NCI-H526 (cell line): ENCODE data around the gene RASA3.

Source experiments
- DNase-seq, 2 experiments: peaks; one replicate each; lab custom pipeline; 2025; lab: John Stamatoyannopoulos, UW

The RASA3 gene

DNA sequence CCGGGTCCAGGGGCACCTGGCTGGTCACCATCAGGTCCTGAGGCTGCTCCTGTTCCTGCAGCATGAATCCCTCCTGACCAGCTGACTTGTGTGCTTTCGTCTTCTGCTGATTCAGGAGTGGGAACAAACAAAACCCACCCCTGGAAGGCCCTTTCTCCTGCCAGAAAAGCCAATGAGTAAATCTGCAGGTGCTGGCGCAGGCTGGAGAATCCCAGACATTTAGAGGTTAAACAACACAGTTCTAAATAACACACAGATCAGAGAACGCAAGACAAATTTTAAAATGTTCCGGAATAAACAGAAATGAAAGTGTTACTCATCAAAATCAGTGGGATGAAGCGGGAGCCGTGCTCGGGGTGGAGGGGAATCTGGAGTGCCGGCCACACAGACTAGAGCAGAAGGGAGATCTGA is 97.9 kb downstream of the RASA3 start:
- no peak for DNase-seq

DNA sequence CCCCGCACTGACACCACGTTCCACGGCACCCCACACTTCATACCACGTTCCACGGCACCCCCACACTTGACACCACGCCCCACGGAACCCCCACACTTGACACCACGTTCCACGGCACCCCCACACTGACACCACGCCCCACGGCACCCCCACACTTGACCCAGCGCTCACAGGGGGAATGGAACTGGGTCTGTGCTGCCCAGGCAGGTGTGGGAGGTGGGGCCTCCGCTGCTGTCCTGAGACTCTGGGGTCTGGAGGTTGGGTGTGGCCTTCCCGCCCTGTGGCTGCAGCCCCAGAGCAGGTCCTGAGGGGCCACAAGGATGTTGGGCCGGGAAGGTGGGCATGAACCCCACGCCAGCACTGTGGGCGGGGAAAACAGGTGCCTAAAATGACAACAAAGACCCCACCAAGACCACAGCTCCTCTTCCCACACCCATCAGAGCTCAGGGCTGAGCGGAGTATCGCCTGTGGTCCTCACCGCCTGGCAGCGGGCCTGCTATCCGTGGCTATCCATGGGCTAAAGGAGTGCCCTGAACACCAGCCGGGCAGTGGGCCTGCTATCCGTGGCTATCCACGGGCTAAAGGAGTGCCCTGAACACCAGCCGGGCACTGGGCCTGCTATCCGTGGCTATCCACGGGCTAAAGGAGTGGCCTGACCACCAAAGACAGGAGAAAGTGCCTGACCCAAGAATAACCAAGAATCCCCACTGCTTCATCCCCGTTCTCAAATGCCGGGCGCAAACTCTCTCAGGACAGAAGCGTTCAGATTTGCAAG is 98.7 kb downstream of the RASA3 start:
- no peak for DNase-seq

GRCh38 chr13:114032126-114032799 is 100.2 kb downstream of the RASA3 start:
- DNase-seq: no peak

- no peak for DNase-seq
Observed at GRCh38 chr13:114031631-114032030, 100.8 kb downstream of the RASA3 start.

DNA sequence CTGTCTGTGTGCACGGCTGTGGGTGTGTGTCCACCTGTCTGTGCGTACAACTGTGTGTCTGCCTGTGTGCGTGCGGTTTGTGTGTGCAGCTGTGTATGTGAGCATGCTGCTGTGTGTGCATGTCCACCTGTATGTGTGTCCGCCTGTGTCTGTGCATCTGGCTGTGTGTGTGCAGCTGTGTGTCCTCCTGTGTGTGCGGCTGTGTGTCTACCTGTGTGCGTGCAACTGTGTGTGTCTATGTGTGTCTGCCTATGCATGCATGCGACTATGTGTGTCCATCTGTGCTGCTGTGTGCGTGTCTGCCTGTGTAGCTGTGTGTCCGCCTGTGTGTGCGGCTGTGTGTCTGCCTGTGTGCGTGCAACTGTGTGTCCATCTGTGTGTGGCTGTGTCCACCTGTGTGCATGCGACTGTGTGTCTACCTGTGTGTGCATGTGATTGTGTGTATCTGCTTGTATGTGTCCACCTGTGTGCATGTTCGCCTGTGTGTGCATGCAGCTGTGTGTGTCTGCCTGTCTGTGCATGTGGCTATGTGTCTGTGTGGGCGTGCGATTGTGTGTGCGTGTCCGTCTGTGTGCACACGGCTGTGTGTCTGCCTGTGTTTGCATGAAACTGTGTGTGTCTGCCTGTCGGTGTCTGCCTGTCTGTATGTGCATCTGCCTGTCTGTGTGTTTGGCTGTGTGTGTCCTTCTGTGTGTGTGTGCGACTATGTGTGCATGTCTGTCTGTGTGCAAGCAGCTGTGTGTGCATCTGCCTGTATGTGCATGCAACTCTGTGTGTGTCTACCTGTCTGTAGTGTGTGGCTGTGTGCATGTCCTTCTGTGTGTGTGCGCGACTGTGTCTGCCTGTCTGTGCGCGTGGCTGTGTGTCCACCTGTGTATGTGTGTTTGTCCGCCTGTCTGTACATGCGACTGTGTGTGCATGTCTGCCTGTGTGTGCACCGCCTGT is 101.5 kb downstream of the RASA3 start:
- DNase-seq: no peak

GRCh38 chr13:114029866-114030625 is 102.4 kb downstream of the RASA3 start:
- no peak for DNase-seq

- DNase-seq: peak in 1 of 2 experiments; percentile 41
Observed at GRCh38 chr13:114027826-114028225, 104.6 kb downstream of the RASA3 start.

DNA sequence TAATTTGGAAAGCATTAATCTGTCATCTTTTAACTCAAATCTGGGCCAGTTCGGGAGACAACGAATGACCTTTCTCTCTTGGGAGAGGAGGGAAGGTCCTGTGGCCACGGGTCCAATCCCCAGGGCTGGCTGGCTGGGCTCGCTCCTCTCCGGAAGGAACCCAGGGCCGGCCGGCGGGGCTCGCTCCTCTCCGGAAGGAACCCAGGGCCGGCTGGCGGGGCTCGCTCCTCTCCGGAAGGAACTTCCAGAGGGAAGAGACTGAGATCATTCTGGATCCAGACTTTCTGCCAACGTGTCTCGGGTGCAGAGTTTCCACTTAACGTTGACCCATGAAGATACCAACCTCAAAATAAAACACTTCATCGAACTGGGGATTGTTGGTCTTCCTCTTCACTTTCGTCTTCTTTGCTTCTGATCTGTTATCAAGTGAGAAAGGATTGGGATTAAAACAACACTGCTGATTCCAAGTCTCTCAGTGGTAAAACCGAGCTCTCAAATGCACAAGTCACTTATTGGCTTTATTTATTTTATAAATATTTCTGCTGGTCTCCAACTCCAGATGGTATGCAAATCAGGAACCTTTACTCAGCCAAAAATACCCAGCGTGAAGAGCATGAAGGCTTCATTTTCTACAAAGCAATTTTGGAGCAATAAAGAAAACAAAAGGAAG is 105.2 kb downstream of the RASA3 start:
- DNase-seq: peak; percentile 53 to 64

- no peak for DNase-seq
Observed at GRCh38 chr13:114026481-114026880, 105.9 kb downstream of the RASA3 start.

DNA sequence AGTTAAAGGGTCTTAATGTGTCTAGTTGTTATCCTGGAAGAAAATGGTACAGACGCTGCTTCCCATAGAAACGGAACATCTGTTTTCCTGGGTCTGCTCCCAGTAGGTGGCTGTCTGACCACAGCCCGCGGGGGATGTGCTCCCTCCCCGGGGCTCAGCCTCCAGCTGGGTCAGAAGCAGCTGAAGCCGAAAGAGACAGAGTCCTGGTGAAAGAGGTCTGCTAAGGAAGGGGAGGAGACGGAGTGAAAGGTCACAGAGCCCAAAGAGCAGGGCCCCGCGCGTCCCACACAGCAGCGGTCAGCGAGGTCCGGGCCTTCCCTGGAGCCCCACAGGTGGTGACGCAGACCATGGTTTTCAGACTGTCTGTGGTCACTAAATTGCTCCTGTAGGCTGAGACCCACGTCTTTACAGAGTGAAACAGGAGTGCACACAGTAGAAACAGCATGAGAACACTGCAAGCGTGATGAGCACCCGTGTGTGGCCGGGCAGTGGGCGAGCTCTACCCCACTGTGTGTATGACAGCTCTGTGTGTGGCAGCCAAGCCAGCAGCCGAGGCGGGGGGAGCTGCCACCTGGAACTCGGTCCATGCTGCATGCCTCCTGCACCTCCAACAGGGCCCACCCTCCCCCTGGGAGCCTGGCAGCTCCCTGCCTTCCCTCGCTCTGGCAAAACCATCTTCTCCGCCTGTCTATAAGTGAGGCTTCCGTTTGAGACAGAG is 106.5 kb downstream of the RASA3 start:
- peak in 1 of 2 experiments; percentile 19 for DNase-seq

DNA sequence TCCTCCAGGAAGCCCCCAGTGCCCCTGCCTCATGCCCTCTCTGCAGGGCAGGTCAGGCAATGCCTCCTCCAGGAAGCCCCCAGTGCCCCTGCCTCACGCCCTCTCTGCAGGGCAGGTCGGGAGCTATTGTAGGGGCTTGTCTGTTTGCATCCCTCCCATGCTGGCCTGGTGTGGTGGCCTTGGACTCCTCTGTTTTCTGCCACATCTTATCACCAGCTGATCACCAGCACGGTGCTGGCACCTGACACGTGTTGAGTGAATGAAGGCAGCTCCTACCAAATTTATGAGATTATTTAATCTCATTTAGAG is 107.1 kb downstream of the RASA3 start:
- DNase-seq: no peak

- no peak for DNase-seq
Observed at GRCh38 chr13:114024603-114025404, 107.6 kb downstream of the RASA3 start.

DNA sequence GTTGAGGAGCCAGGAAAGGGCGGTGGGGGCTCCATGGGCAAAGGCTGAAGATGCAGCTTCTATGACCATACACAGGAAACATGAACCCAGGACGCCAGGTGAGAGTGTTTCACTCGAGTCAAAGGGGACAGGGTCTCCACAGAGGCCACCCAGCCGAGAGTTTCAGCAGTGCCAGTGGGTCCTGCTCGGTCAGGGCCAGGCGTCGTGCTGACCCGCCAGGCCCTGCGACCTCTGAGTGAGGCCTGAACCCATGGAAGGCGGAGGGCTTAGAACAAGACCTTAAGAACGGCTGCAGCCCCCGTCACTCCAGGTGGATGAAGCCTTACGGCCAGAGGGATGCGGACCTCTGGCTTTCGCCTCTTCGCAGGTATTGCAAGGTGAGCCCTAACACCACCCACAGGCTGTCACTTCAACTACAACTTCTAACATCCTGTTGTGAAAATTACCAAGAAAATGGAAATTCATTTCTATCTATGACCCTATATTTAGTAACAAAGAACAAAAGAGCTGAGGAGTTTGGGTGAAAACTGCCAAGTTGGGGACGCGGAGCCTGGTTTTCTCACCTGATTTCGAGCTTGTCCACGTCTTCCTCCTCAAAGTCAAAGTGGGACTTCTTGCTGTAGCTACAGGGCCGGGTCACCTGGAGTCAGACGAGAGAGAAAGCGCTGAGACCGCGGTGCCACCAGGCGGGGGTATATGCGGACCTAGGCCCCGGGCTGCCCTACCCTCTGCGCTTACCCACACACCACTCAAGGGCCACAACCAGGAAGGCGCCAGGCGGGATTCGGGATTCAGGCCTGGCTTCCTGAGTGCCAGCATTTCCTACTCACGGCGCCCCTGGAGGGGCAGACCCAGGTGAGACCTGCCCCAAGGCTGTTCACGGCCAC is 108.5 kb downstream of the RASA3 start:
- no peak for DNase-seq

DNA sequence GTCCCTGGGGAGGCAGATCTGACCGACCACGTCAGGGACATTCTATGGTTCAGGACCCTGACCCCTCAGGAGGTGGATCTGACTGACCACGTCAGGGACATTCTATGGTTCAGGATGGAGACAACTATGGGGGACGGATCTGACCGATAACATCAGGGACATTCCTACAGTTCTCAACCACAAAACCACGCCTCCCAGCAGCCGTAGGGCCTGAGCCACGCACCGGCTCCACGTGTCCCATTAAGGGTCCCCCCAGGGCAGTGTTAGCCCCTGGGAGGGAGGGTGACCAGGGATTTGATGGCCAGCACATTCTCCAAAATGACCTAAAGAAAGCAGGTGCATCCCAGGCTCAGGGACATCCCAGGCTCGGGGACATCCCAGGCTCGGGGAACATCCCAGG is 109.5 kb downstream of the RASA3 start:
- DNase-seq: no peak

GRCh38 chr13:114022309-114022669 is 110.1 kb downstream of the RASA3 start:
- DNase-seq: no peak

- DNase-seq: no peak
Observed at GRCh38 chr13:114021464-114022308, 110.7 kb downstream of the RASA3 start.

GRCh38 chr13:114020750-114021463 is 111.5 kb downstream of the RASA3 start:
- peak; percentile 79 to 90 for DNase-seq
